Stimulated activated naive CD8-positive, alpha-beta T cell treated with anti-CD3 and anti-CD28 coated beads, Interleukin-15, amount 100 ng/mL, for 72 hours (primary cell): Measurements from ENCODE around the gene PER2.
A peak's percentile ranks its signal among the peaks of the same experiment; 100 is the strongest.

Source experiments
- ATAC-seq: fragments of 150-1000 bp; cut with Tn5 transposase; 2 replicates; pipeline ENCODE4 v1.10.0; 2021; ENCODE audit warnings: mild to moderate bottlenecking, moderate library complexity
- DNase-seq, 2 donors: peaks; one replicate each; pipeline ENCODE4 v3.0.0; 2021 to 2022
- H3K27ac Mint-ChIP-seq, 2 donors: one replicate each; pipeline ENCODE4 v1.8.0; 2022; ENCODE audit warnings: mild to moderate bottlenecking in 2 of 2, mixed read lengths in 2 of 2, moderate library complexity in 2 of 2
- H3K27me3 Mint-ChIP-seq: one replicate; pipeline ENCODE4 v1.8.0; 2022; ENCODE audit warnings: mixed read lengths
- H3K4me1 Mint-ChIP-seq: one replicate; pipeline ENCODE4 v1.8.0; 2022; ENCODE audit warnings: mild to moderate bottlenecking, mixed read lengths
- H3K4me3 Mint-ChIP-seq, 2 donors: one replicate each; pipeline ENCODE4 v1.8.0; 2022; ENCODE audit warnings: mild to moderate bottlenecking in 2 of 2, mixed read lengths in 2 of 2, moderate library complexity in 1 of 2
- H3K9me3 Mint-ChIP-seq, 2 donors: one replicate each; pipeline ENCODE4 v1.8.0; 2022; ENCODE audit warnings: mixed read lengths in 2 of 2

PER2 gene

DNA sequence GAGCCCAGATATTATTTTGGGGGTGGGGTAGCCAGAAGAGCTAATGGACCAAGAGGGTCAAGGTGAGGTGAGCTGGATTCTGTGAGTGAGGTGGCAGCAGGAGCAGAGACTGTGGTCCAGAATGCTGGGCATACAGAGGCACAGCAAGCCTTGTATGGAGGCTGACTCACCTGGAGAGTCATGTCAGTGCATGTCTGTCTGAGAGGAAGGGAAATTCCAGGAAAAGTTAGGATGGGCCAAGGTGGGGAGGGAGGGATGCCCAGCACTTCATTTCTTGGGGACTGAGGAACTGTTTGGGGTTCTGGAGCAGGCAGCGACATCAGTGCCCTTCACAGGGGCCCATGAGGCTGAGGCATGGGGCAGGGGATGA, 21.1 kb downstream of the PER2 start:
- Mint-ChIP-seq H3K4me3 (no peak overlapping the region), H3K4me1 (peaks cover 7% of the 10 kb centered on the region), H3K27me3 (no peaks in the 10 kb centered on the region), H3K27ac (peak overlapping the region in 1 of 2 donors; percentile 94), H3K9me3 (no peaks in the 10 kb centered on the region)
- ATAC-seq (no peak), DNase-seq (no peak)

DNA sequence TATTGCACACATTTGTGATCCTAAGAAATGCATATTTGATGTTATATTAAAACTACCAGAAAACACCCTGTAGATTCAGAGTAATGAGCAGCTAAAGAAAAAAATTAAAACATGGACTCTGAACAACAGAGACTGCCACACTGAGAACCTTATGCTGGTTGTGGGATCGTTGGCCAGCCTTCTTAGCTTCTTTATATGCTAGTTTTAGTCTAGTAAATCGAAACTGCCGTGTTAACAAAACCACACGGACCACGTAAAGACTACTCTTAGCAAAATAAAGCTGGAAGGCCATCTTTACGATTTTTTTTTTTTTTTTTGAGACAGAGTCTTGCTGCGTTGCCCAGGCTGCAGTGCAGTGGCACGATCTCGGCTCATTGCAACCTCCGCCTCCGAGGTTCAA, 22.8 kb downstream of the PER2 start:
- H3K27ac Mint-ChIP-seq: no peak overlapping the region

DNA sequence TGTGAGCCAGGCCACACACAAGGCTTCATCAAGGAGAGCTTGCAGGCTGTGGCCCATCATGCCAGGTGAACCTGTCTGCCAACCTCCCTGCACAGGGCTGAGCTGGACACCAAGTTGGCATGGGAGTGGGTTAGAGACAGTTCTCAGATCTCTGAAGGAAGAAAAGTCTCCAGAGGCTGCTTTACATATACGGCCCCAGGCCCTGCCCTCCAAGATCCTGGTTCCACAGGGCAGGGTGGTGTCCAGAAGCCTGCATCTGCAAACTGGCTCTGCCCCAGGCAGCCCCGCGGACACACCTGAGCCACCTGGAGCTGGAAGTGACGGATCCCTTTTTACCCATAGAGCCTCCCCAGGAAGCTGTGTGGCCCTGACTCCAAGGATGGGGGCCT, 24.3 kb downstream of the PER2 start:
- ATAC-seq: no peak
- no peak overlapping the region for H3K27ac Mint-ChIP-seq

More for the DNA sequence above, 22.8 kb downstream of the PER2 start:
- Mint-ChIP-seq H3K9me3 (no peaks in the 10 kb centered on the region), H3K4me3 (no peak overlapping the region), H3K27me3 (no peaks in the 10 kb centered on the region), H3K4me1 (peaks cover 7% of the 10 kb centered on the region)
- ATAC-seq: no peak
- no peak for DNase-seq

DNA sequence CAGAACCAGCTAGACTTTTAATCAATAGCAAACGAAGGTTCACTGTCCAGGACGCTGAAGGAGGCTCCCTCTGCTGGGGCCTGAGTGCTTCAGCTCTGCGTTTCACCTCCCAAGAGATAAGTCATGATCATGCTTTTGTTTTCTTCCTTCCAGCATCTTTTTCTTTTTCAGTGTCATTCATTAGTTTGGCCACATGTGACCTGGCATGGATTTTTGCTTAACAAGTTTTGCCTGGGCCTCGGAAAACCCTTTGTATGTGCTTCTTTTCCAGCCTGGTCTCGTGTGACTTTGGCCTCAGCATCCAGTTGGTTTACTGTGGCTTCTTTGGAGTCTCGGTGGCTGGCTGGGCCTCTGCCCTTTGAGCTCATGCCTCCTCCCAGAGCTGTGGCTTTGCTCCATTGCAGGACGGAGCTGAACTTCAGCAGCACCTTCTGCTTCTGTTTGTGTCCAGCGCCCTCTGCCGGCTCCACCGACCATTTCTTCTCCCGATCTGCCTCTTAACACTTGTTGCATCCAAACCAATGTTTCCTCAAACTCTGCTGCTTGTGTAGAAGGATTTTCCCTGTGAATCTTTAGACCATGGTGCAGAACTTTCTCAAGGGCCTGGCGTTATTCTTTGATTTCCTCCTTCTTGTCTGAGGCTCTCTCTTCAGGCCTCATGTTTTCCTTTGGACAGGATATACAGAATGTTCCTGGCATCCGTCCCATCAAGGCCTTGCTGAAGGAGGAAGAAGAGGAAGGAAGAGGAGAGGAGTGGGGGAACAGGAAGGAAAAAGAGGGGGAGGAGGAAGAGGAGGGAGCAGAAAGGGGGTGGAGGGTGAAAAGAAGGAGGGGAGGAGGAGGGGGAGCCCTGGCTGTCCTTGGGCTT, 25.0 kb downstream of the PER2 start:
- DNase-seq (peak; percentile 61 to 66), ATAC-seq (peak; percentile 78)
- Mint-ChIP-seq H3K9me3 (no peaks in the 10 kb centered on the region), H3K4me1 (peaks cover 7% of the 10 kb centered on the region), H3K4me3 (no peak overlapping the region), H3K27me3 (no peaks in the 10 kb centered on the region), H3K27ac (no peak overlapping the region)

More for the DNA sequence above, 24.3 kb downstream of the PER2 start:
- Mint-ChIP-seq H3K4me1 (peaks cover 7% of the 10 kb centered on the region), H3K4me3 (no peak overlapping the region), H3K27me3 (no peaks in the 10 kb centered on the region), H3K9me3 (no peaks in the 10 kb centered on the region)
- no peak for DNase-seq

DNA sequence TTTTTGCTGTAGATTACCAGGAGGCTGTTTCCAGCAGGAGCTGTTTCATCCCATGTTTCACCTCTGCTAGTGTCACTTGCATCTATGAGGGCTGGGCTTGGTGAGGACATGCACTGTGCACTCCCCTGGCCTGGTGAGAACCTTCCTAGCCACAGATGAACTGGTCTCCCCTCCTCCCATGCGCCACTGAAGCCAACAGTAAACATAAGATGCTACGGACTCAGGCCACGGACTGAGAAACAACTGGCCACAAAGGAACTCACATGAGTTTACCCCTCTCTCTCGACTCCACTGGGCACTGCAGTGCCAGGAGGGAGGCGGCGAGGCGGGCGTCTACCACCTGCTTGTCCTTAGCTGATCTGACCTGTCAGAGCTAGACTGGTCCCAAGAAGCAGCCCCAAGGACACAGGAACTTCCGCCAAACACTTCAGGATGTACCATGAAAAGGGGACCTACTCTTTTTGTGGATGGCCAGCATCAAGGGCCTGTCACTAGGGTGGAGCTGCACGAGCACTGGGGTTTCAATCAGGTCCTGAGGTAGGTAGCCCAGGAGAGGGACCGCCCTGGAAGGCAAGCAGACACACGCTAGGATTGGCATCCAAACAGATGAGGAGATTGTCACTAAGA, 25.8 kb downstream of the PER2 start:
- no peak for ATAC-seq
- Mint-ChIP-seq H3K4me3 (no peak overlapping the region), H3K4me1 (peaks cover 7% of the 10 kb centered on the region), H3K27ac (no peak overlapping the region), H3K27me3 (no peaks in the 10 kb centered on the region), H3K9me3 (no peaks in the 10 kb centered on the region)
- DNase-seq: no peak

DNA sequence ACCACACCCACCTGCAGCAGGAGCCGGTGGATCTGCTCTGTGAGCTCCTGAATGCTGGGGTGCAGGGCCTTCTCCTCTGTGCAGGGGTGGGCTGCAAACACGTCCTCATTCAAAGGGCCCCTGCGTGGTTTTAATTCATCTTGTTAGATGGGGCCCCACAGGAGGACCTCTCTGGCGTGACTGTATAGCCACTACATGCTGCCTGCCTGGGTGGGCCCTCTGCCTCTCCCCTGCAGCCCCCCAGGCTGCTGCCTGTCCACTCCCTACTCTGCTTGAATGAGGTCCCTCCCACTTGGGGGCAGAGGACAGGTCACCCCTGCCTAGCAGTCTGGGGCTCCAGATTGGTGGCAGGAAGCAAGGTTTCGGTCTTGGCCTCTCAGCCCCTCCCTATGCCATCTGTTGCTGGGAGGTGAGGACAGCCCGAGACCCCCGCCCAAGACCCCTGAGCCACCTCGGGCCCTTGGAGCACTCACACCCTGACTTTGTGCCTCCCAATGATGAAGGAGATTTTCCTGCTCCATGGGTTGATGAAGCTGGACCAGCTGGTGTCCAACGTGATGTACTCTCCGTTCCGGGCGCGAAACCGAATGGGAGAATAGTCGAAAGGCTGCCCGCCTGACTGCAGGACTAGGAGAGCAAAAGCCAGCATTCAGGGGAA, 26.6 kb downstream of the PER2 start:
- no peak for ATAC-seq
- H3K4me1 Mint-ChIP-seq: peaks cover 7% of the 10 kb centered on the region
- no peak overlapping the region for H3K27ac Mint-ChIP-seq
- no peaks in the 10 kb centered on the region for H3K9me3 Mint-ChIP-seq
- no peak for DNase-seq
- no peak overlapping the region for H3K4me3 Mint-ChIP-seq
- no peaks in the 10 kb centered on the region for H3K27me3 Mint-ChIP-seq

DNA sequence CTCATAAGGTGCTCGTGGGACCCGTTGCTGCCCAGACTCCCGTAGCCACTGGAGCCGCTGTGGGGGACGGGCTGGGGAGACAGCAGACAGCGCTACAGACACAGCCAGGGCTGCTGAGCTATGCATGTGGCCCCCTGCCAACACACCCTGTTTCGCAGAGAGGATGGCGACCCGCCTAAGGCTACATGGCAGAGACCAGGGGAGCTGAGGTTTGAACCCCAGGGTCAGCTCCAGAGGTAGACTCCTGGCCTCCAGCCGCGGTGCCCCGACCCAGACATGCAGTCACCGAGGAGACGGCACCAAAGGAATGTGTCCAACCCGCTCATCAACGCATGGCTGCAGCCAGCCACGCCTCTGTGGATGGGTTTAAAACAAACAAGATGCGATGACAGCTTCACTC, 27.5 kb downstream of the PER2 start:
- no peak for ATAC-seq

DNA sequence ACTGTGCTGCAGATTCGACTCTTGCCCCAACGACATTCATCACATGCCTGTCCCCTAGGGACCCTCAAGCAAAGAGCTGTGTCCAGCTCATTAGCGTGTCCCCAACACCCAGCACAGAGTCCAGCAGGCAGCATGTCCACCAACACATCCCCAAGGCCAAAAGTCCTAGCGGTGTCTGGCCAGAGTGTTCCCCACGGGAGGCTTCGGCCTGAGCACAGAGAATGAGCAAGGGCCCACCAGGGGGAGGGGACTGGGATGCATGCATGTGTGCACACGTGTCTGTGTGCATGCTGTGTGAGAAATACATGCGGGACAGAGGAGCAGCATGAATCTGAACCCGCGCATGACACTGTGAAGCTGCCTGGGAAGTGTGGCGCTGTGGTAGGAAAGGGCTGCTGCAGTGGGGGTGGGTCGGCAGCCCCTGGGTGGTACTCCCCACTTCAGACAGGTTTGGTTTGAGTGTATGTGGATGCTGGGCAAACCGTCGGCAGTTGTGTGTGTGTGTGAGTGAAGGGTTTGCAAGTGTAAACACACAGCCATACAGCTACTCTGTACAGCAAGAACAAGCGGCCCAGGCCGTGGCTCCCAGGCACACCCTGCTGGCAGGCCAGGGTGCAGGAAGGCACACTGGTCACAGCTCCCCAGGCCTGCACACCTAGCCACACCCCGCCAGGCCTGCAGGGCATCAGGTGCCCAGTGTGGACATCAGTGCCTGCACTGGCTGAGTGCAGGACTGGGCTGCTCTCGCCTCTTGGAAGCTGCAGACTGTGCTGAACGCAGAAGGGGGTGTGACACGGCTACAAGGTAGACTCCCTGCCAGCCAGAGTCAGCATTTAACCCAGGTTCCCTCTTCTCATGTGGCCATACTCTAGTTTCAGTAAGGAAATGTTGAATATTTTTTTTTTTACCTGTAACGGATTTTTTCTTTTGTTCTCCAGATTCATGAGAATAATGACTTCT, 29.1 kb downstream of the PER2 start:
- H3K27ac Mint-ChIP-seq: peak overlapping the region; percentile 14 to 61

More for the DNA sequence above, 27.5 kb downstream of the PER2 start:
- Mint-ChIP-seq H3K27ac (no peak overlapping the region), H3K4me1 (peaks cover 7% of the 10 kb centered on the region), H3K9me3 (no peaks in the 10 kb centered on the region), H3K27me3 (no peaks in the 10 kb centered on the region), H3K4me3 (no peak overlapping the region)
- DNase-seq: no peak

DNA sequence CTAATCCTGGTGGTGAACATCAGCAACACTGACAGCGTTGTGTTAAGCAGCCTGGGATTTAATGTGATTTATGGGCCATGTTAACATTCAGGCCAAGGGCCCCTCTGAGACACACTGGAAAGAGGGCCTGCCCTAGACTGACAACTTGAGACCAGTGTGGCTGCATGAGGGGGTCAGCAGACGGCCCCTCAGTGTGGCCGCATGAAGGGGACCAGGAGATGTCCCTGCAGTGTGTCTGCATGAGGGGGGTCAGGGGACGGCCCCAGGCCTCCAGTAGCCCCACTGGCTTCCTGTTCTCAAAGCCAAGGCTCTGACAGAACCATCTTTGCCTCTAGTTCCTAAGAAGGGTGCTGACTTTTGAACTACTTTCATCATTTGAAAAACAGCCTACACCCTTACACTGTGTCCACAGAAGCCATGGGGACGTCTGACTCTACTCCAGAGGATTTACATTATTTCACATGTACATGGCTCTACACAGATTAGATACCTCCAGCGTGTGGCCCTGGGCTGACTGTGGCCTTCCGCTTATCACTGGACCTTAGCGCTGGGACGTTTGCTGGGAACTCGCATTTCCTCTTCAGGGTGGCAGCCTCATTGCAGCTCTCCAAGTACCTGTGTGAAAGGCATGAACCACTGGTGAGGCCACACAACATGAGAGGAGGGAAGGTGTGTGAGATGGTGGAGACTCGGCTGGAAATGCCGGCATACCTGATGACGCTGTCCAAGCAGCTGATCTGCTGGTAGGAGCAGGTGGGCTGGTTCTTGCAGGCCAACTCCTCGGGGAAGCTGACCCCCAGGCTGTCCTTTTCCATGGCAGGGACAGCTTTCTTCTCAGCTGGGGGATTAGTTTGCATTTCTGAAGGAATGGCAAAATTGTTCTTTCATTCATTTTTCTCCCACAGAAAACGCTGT, 30.4 kb downstream of the PER2 start:
- no peak for DNase-seq
- no peak for ATAC-seq
- no peak overlapping the region for H3K4me3 Mint-ChIP-seq
- H3K9me3 Mint-ChIP-seq: no peaks in the 10 kb centered on the region
- H3K27me3 Mint-ChIP-seq: no peaks in the 10 kb centered on the region
- no peak overlapping the region for H3K27ac Mint-ChIP-seq
- H3K4me1 Mint-ChIP-seq: no peaks in the 10 kb centered on the region

More for the DNA sequence above, 29.1 kb downstream of the PER2 start:
- Mint-ChIP-seq H3K9me3 (no peaks in the 10 kb centered on the region), H3K4me1 (peaks cover 7% of the 10 kb centered on the region), H3K4me3 (no peak overlapping the region), H3K27me3 (no peaks in the 10 kb centered on the region)
- ATAC-seq: no peak
- no peak for DNase-seq

DNA sequence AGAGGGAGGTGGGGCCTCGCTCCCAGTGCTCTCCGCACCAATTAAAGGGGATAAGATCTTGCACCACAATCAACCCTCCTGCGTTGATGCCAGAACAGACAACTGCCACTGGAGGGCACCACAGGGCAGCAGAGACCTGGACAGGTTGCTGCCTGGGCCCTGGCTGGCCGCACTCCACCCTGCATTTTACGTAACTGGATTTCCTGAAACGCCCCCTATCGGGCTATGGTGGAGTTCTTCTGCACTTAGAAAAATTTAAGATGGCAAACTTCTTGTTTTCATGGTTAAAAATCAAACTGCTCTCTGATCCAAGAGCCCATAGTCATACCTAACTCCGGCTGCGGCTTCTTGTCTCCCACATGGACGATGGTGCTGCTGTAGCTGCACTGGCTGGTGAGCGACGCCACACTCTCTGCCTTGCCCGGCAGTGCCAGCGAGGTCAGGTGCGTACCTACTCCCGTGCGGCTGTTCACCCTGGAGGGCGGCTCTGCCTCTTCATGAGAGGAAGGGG, 31.8 kb downstream of the PER2 start:
- no peak overlapping the region for H3K4me3 Mint-ChIP-seq
- H3K27ac Mint-ChIP-seq: no peak overlapping the region
- no peaks in the 10 kb centered on the region for H3K9me3 Mint-ChIP-seq

DNA sequence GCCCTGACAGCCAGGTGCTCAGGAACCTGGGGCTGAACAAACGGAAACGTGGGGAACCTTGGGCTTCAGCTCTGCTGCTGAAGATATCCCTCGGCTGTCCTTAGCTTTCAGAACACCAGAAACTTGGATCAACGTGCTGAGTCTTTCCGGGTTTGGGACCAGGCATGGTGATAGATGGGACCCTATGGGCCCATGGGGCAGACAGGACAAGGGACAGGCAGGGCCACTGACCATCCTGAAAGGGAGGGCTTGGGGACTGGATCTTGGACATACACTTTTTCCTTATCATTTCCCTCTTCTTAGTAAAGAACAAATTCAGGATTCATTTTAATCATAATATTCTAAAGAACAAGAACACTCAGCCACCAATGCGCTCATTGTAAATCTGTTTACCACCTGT, 32.3 kb downstream of the PER2 start:
- no peak for DNase-seq
- no peak overlapping the region for H3K27ac Mint-ChIP-seq
- H3K9me3 Mint-ChIP-seq: no peaks in the 10 kb centered on the region
- ATAC-seq: no peak
- no peak overlapping the region for H3K4me3 Mint-ChIP-seq
- no peaks in the 10 kb centered on the region for H3K4me1 Mint-ChIP-seq
- no peaks in the 10 kb centered on the region for H3K27me3 Mint-ChIP-seq

More for the DNA sequence above, 31.8 kb downstream of the PER2 start:
- ATAC-seq: peak; percentile 89
- Mint-ChIP-seq H3K4me1 (no peaks in the 10 kb centered on the region), H3K27me3 (no peaks in the 10 kb centered on the region)
- DNase-seq: peak; percentile 66 to 81

DNA sequence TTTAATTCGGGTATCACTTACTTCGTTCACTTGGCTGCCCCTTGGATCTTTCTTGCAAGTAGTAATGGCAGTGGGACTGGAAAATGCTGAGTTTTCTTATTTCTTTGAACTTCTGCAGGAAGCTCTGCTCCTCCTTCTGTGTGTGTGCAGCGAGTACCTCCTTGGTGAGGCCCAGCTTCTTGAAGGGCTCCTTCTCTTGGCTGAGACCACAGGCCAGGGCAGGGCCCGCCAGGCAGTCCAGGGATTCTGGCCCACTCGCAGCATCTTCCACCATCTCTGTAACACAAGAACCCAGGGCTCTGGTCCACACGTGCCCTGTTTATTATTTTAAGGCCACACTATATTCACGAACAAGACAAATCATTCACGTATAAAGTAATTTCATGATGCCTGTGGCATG, 32.8 kb downstream of the PER2 start:
- Mint-ChIP-seq H3K9me3 (no peaks in the 10 kb centered on the region), H3K27ac (no peak overlapping the region), H3K4me1 (no peaks in the 10 kb centered on the region), H3K27me3 (no peaks in the 10 kb centered on the region), H3K4me3 (no peak overlapping the region)
- DNase-seq: no peak
- no peak for ATAC-seq

DNA sequence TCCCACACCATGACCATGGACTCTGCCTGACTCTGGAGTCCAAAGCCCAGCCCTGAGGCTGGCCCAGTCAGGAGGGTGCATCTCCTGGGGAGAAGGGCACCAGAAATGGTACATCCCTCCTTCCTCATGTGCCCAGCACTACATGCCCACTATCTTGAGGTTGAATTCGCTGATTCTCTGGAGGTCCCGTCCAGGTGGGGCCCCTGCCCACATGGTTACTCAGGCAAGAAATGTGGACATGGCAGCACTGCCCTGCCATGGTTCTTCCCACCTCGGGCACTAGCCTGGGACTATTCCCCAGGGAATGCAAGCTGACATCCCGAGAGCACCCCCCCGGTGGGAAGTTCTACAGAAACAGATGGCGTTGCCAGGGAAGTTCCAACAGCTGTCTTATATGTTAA, 33.3 kb downstream of the PER2 start:
- Mint-ChIP-seq H3K9me3 (no peaks in the 10 kb centered on the region), H3K27me3 (no peaks in the 10 kb centered on the region), H3K27ac (peak overlapping the region in 1 of 2 donors; percentile 42), H3K4me1 (no peaks in the 10 kb centered on the region), H3K4me3 (no peak overlapping the region)
- no peak for DNase-seq
- no peak for ATAC-seq

DNA sequence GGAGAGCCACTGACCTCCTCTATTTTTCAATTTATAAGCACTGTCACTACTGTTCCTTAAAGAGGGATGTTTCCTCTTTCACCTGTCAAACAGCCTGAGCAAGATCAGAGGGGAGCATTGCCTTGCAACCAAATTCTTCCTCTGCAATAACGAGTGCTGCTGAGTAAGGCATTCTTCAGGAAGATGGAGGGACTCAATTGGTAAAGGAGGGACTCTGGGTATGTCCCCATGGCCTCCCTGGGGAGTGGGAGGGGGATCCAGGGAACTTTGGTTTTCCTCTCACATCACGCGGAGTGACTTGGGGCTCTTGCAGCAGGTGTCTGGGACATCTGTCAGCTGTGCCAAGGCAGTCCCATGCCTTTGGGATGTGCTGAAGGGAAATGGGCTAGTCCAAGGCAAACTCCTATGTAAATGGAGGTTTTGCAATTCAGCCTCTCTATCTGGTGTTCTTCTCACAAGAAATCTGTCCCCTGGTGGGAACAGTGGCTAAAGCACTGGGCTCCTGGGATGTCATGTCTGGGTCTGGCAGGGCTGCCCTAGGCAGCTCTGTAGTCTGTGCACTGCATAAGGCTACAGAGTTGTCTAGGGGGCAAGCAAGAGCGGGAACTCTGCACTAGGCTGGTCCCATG, 34.2 kb downstream of the PER2 start:
- no peak overlapping the region for H3K4me3 Mint-ChIP-seq
- no peaks in the 10 kb centered on the region for H3K27me3 Mint-ChIP-seq
- peak overlapping the region in 1 of 2 donors; percentile 71 for H3K27ac Mint-ChIP-seq

More for the DNA sequence above, 34.2 kb downstream of the PER2 start:
- Mint-ChIP-seq H3K4me1 (no peaks in the 10 kb centered on the region), H3K9me3 (no peaks in the 10 kb centered on the region)
- no peak for ATAC-seq
- DNase-seq: no peak
